Fibroblast of gingiva (primary cell): Measurements from ENCODE around the gene ADAMTS6.

Experiments
- DNase-seq: peaks from one replicate; pipeline ENCODE4 v3.0.0-alpha.2; 2011; ENCODE audit warnings: low read depth

Gene ADAMTS6

GRCh38 chr5:65144136-65144871, 337.4 kb downstream of the ADAMTS6 start:
- DNase-seq, result no peak

DNA sequence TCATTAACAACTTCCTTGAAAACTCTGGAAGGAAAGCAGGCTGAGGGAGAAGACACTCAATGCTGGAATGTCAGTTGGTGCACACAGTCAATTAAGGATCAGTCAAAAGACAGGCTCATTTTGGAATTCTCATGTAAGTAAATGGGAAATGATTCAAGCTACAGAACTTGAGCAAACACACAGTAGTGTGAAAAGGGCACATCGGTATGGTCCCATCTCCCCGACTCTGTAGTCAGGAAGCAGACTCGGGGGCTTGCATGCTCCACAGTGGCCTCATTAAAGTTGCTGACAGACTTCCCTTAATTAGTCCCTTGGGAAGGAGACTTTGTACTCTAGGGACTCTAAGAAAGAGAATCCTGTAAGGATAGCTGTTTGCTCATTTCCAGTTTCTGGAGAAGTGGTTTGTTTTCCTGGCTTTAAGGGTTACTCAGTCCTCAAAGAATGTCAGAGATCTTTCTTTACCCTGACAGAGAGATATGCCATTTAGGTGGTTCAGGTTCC, 339.2 kb downstream of the ADAMTS6 start:
- DNase-seq, result peak; percentile 13

GRCh38 chr5:65142016-65142415, 339.7 kb downstream of the ADAMTS6 start:
- DNase-seq, result no peak

GRCh38 chr5:65141493-65141892, 340.2 kb downstream of the ADAMTS6 start:
- no peak for DNase-seq

- no peak for DNase-seq
These were observed 344.1 kb downstream of the ADAMTS6 start for GRCh38 chr5:65137631-65138030.

- no peak for DNase-seq
These were observed 348.1 kb downstream of the ADAMTS6 start for GRCh38 chr5:65133477-65134110.

DNA sequence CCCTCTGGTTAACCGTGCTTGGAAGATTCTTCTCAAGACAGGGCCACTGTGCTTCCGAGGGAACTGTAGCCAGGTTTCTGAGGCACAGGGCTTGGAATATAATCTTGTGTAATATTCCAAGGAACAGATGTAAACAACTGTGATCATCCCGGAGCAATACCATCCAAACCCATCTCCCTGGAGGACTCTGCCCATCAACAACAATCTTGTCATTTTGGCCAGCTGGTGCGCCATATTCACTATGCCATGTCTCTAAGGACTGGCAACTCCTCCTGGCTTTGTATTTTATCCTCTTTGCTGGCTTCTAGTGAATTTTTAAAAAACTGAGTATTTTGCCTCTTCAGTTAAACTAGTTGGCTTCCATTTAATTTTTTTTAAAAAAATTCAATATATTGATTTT, 349.3 kb downstream of the ADAMTS6 start:
- DNase-seq, result peak; percentile 24

- DNase-seq, result no peak
These were observed 353.5 kb downstream of the ADAMTS6 start for GRCh38 chr5:65128226-65128625.

DNA sequence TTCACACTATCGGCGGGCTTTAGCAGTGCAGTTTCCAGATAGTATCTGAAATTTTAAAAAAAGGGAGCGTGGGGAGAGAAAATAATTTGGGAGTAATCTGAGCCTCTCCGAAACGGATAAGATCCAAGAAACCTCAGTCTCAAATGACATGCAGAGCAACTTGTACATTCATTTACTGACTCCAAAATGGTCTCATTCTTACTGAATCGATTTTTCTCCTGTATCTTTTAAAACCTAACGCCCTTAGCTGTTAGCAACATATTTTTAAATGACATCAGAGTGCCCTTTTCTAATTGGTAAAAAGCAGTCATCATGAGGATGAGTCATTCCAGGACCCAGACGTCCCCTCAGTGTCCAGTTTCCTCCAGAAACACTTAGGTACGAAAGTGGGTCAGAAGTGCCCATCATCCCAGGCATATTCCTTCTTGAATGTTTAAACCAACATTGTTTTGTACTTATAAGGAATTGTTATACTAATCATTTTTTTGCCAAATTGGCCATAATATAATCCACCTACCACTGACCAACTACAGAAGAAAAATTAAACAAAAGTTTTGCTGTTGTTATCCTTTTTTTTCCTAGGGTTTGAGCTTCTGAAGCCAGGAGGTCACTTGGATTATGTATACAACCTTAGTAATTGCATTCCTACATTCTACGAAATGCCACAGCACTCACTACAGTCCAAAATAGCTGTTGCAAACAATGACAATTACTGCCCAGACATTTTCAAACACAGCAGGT, 354.4 kb downstream of the ADAMTS6 start:
- DNase-seq, result peak; percentile 51

- DNase-seq, result no peak
These were observed 355.1 kb downstream of the ADAMTS6 start for GRCh38 chr5:65126542-65127069.

GRCh38 chr5:65125591-65126541, 355.9 kb downstream of the ADAMTS6 start:
- DNase-seq, result peak; percentile 43

GRCh38 chr5:65121880-65122436, 359.8 kb downstream of the ADAMTS6 start:
- no peak for DNase-seq

DNA sequence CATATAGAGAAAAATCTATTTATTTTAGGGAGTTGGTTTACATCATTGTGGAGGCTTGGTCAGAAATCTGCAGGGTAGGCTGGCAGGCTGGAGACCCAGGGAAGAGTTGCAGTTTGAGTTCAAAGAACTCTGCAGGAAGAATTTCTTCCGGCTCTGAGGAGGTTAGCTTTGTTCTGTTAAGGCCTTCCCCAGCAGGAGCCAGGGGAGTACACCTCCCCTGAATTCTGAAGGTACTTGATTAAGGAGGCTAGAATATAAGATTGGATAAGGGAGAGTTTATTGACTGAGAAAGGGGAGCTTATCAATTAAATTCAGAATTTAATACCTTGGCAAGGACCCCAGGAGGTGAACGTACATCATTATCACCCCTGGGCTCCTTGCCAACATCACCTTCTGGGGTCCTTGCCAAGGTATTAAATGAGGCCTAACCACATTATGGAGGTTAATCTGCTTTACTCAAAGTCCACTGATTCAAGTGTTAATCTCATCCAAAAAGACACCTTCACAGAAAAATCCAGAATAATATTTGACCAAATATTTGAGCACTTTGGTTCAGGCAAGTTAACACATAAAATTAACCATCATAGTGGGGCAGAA, 361.3 kb downstream of the ADAMTS6 start:
- DNase-seq, result no peak

GRCh38 chr5:65117525-65117924, 364.2 kb downstream of the ADAMTS6 start:
- no peak for DNase-seq

DNA sequence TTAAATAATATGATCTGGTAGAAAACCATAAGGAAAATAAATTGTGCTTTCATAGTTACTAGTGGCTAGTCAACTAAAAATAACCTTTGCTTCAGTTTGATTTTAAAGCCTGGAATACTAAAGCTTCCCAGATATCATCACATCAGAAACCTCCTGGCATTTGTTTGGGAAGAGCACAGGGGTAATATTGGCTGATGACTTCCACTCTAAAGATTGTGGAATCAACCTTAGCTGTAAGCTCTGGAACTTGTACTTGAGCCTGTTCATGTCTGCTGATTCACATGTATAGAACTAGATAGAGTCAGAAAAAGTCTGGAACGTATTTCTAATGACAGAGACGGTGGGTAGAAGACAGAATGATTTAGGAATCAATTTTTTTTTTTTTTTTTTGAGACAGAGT, 367.9 kb downstream of the ADAMTS6 start:
- no peak for DNase-seq

GRCh38 chr5:65111961-65112658, 369.6 kb downstream of the ADAMTS6 start:
- DNase-seq, result no peak

GRCh38 chr5:65108786-65109743, 372.7 kb downstream of the ADAMTS6 start:
- no peak for DNase-seq

DNA sequence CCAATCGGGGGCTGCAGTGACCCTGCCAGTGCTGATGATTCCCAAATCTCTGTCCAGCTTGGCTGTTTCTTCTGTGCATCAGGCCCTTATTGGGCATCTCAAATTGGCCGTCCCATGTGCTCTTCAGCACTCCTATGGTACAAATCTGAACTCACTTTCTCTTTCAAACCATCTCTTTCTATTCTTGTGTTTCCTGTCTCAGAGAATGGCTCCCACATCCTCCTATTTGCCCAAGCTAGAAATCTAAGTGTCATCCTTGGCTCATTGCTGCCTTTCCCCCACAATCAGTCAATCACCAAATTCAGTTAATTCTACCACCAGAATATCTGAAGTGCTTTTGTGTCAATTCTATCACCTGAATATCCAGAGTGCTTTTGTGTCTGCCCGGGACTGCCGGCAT, 376.4 kb downstream of the ADAMTS6 start:
- DNase-seq, result no peak

- no peak for DNase-seq
These were observed 376.9 kb downstream of the ADAMTS6 start for GRCh38 chr5:65104831-65105230.
